Stimulated activated CD4-positive, alpha-beta T cell treated with anti-CD3 and anti-CD28 coated beads, Interleukin-4, amount 100 ng/mL, for 48 hours (primary cell): Measurements from ENCODE around the gene HPCA.
"Not testable (repeated sequence)": the region's sequence is repeated elsewhere in the genome, so short reads cannot be mapped to it uniquely, and the experiment has no call there.

ENCODE experiments used
- DNase-seq, 2 donors: peaks; one replicate each; pipeline ENCODE4 v3.0.0-alpha.2; 2020; ENCODE audit warnings: low read depth in 2 of 2

The HPCA gene

GRCh38 chr1:32902535-32902920 lies 16.2 kb downstream of the HPCA start:
- no peak for DNase-seq

- DNase-seq: no peak
These were observed 17.9 kb downstream of the HPCA start for GRCh38 chr1:32903991-32904785.

GRCh38 chr1:32904797-32905196 lies 18.5 kb downstream of the HPCA start:
- no peak for DNase-seq

DNA sequence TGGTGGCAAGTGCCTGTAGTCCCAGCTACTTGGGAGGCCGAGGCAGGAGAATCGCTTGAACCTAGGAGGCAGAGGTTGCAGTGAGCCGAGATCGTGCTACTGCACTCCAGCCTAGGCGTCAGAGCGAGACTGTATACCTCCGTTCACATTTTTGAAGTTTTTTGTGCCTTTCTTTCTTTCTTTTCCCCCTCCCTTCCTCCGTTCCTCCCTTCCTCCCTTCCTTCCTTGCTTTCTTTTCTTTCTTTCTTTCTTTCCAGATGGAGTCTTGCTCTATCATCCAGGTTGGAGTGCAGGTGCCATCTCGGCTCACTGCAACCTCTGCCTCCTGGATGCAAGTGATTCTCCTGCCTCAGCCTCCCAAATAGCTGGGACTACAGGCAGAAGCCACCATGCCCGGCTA lies 19.3 kb downstream of the HPCA start:
- DNase-seq: not testable (repeated sequence)

- no peak for DNase-seq
These were observed 20.4 kb downstream of the HPCA start for GRCh38 chr1:32906654-32907053.

DNA sequence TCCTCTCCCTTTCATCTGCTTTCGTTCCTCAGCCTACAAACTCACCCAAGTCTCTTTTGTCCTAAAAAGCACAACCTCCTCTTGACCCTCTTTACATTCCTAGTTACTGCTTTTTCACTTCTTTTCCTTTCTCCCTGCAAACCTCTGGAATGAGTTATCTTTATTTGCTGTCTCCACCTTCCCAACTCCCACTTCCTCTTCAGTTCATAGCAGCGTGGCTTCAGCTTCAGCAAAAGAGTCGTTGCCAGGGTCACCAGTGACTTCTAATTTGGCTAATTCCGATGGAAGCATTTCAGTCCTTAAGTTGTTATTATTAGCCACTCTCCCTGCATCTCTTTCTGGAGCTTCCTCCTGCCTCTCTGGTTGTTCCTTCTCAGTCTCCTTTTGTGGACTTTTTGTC lies 21.1 kb downstream of the HPCA start:
- no peak for DNase-seq

- no peak for DNase-seq
These were observed 24.0 kb downstream of the HPCA start for GRCh38 chr1:32910319-32910718.

DNA sequence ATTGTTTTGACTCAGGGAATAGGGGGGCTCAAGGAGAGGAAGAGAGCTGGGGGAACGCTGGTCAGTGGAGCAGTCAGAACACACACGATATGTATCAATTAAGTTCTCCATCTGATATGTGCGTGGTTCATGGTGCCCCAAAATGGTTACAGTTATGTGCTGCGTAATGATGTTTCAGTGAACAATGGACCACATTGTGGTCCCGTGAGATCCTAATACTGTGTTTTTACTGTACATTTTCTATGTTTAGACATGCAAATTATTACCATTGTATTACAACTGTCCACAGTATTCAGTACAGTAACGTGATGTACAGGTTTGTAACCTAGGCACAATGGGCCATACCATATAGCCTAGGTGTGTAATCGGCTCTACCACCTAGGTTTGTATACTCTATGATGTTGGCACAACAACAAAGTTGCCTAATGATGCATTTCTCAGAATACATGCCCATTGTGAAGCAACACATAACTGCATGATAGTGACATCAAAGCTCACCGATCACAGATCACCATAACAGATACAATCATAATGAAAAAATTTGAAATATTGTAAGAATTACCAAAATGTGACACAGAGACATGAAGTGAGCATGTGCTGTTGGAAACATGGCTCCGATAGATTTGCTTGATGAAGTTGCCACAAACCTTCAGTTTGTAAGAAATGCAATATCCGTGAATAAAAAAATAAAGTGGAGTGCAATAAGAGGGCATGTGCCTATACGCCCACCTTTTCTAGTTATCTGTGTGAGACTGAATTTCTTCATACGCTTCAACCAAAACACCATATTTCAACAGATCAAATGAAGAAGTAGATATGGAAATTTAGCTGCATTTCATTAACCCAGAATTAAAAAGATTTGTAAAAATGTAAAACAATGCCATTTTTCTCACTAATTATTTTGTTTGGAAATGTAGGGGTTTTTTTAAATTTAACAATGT lies 29.7 kb downstream of the HPCA start:
- no peak for DNase-seq

- no peak for DNase-seq
These were observed 31.2 kb downstream of the HPCA start for GRCh38 chr1:32917521-32917920.

- no peak for DNase-seq
These were observed 31.9 kb downstream of the HPCA start for GRCh38 chr1:32918179-32918578.

DNA sequence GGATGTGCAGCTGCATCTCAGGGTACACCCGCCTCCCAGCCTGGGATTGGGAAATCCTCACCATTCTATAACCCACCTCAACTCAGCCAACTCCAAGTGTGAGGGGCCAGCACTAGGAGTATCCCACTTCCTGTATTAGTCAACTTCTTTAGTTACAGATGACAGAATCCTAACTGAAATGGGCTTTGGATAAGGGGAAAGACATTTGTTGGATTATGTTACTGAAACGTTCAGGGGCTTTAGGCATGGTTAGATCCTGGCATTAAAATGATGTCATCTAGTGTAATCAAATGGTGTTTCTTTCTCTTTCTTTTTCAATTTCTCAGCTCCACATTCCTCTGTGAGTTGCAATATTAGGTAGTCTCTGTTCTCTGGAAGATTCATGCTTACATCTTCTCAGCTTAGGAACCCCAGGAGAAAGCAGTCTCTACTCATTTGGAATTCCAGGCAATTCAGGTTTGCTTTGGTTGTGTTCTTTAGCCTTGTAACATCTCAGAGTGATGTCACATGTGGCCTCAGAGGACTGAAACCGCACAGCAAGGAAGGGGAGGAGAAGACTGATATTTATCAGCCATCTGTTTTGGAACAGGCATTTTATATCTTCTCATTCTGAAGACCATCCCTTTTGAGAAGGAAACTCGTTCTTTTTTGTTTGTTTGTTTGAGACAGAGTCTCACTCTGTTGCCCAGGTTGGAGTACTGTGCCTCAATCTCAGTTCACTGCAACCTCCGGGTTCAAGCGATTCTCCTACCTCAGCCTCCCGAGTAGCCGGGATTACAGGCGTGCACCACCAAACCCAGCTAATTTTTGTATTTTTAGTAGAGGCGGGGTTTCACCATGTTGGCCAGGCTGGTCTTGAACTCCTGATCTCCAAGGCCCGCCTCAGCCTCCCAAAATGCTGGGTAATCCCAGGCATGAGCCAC lies 33.8 kb downstream of the HPCA start:
- DNase-seq: no peak

DNA sequence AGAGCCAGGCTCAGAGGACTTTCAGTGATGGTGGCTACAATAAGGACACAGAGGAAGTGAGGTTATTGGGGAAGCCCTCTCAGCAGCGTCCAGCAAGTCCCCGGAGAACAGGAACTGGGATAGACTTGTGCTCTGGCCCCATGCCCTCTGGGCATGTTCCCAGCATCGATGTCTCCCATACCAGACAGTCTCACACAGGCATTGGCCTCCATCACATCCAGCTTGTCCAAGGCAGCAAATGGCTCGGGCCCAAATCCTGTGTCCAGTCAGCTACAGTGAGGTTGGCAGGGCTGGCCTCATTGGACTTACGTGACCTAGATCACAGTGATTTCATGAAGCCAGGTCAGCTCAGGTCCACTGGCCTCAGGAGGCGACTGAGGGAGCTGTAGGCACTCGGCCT lies 34.5 kb downstream of the HPCA start:
- DNase-seq: no peak

- DNase-seq: no peak
These were observed 38.6 kb downstream of the HPCA start for GRCh38 chr1:32924881-32925344.

DNA sequence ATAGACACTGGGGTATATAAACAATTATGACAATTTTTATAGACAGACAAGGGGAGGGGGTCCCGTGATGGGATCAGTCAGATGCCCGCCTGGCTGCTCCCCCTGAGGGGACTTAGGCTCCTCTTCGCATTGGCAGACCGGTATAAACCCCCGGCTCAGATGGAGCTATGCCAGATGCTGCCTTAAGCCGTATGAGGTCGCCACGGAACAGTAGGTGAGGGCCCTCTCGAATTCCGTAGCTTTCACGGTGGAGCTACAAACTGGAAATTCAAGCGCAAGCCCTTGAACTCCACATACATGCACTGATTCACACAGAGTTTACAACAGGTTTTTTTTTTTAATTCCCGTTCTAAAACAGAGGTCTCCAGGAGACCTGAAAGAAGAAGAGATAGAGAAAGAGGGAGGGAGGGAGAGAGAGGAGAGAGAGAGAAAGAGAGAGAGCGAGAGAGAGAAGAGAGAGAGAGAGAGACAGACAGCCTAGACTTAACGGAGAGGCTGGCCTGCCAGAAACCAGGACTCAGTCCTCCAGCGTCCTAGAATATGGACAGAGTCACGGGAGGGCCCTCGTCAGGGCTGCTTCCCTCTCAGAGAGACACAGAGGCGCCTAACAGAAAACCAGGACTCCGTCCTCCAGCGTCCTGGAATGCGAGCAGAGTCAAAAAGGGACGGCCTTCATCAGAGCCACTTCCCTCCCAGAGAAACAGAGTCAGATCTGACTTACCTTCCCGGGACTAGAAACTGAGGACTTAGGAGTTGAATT lies 39.3 kb downstream of the HPCA start:
- DNase-seq: no peak

GRCh38 chr1:32926562-32926961 lies 40.3 kb downstream of the HPCA start:
- no peak for DNase-seq

DNA sequence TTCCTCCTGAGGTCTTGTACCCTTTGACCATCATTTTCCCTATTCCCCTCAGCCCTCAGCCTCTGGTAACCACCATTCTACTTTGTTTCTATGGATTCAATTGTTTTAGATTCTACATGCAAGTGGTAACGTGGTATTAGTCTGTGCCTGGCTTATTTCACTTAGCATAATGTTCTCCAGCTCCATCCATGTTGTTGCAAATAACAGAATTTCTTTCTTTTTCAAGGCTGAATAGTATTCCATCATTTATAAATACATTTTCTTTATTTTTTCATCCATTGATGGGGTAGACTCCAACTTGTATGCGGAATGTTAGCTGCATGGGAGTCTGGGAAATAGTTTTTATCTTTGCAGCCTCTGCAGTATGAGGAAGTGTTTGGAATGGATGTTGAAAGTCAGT lies 41.1 kb downstream of the HPCA start:
- no peak for DNase-seq

DNA sequence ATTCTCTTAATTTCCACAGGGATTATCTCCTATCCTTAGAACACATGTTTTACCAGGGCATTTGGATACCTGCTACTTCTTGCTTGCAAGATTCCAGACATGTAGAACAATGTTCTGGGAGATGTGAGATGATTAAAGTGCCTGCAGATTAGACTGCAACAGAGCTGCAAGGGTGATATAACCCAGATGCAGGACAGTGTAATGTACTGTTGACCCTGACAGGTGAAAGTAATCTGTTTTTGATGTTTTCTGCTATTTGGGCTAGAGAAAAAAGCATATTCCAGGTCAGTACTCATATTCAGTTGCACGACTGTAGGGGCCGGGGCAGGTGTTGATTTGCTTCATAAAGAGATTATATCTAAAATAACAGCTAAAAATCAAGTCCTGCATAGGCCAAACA lies 42.0 kb downstream of the HPCA start:
- no peak for DNase-seq

DNA sequence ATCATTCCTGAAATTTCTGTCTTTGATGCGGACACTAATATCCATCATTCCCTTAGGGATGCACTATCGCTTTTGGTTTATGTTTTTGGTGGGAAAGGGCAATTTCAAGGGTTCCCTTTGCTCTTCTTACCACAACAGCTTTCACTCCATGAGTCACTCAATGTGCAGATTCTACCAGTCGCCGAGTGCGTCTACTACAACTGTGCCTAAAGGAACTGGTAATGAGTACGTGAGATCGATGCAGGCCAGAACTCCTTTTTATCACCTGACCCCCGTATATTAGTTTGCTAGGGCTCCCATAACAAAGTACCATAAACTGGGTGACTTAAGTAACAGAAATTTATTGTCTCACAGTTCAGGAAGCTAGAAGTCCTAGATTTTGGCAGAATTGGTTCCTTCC lies 42.4 kb downstream of the HPCA start:
- DNase-seq: no peak

DNA sequence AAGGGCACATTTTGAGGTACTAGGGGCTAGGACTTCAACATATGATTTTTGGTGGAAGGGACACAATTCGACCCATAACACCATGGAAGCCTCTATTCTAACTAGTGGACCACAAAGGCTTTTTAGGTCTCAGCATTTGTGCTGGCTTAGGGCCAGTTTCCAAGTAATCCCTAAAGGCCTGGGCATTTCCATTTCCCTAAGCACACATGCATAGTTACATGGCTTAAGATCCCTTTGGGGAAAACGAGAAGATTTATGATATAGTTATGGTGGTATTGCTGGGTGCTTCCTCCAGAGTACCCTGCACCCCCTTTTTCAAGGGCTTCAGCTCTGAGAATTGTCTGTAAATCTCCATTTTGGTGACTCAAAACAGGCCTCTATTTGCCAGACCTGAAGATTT lies 43.1 kb downstream of the HPCA start:
- no peak for DNase-seq

DNA sequence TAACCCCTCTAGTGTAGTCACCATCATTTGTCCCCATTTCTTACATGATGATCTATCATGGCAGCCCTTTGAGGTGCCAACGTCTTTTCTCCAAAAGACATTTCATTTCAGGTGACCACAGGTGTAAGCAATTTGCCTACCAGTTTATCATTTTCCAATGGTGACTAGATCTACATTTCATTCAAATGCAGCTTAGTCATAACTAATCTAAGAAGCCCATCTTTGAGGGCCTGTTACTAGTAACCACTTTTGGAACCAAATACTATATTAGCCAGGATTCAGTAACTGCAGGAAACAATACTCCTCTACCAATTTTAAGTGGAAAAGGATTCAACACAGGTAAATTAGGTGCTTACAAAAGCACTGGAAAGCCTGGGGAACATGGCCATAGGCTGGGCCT lies 45.5 kb downstream of the HPCA start:
- DNase-seq: no peak

DNA sequence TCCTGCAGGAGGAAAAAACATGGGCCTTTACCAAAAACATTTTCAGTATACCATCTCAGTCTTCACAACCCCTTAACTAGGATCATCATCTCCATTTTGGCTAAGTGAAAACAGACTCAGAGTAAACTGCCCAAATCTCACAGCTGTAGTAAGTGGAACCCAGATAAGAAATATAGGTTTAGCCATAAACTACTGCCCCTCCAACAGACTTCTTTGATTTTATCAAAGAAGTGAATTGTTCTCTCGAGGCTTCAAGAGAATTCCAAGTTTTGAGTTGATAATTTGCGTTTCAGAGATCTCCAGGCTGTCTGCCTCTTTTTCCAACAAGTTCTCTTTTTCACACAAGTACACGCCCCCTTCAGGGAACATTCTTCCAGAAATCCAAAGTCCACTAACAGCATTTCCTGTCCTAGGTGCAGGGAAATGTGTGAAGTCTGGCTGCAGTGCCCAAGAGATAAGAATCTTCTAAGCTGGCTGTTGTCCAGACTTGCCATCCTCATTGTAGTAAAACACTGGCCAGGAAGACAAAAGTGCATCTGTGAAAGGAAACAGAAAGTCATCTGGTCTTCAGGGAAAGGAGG lies 47.5 kb downstream of the HPCA start:
- DNase-seq: no peak
